HG03460 (cell line): ENCODE measurements around the gene SLC25A26.

Experiments used
- ATAC-seq: cut with Tn5 transposase; IDR thresholded peaks from one replicate; pipeline ENCODE4 v1.9.1; 2021; ENCODE audit not compliant: unreplicated experiment

SLC25A26 gene

DNA sequence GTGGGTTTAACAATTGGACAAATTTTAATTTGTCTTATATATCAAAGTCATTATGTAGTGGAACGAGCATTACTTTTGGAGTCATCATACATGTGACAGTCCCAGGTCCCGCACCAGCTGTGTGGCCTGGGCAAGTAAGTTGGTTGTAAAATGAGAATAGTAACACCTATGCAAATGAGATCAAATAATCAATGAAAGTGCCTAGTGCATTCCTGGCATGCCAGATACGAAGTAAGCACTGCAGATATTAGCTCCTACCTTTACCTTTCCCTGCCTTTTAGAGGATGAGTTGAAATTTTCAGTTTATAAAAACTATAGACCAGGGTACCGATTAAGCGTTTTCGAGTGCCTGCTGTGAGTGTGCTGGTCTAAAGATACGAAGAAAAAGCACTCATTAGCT lies 145.9 kb downstream of the SLC25A26 start:
- no peak for ATAC-seq

DNA sequence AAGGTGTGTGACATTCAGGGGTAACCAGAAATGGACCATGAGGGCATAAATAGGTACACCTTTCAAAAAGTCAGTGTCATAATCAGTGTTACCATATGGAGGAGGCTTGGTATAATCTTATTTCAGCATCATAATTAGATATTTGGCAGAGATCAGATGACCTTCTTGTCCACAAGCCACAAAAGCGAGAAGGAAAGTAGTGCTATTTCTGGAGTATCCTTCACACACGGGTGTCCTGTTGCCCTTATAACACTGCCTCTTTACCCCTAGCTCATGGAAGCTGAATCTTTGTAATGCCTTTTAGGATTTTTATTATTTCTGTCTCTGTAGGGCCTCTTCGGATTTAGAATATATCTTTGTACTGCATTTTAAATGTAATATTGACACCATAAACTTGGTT lies 147.2 kb downstream of the SLC25A26 start:
- no peak for ATAC-seq

DNA sequence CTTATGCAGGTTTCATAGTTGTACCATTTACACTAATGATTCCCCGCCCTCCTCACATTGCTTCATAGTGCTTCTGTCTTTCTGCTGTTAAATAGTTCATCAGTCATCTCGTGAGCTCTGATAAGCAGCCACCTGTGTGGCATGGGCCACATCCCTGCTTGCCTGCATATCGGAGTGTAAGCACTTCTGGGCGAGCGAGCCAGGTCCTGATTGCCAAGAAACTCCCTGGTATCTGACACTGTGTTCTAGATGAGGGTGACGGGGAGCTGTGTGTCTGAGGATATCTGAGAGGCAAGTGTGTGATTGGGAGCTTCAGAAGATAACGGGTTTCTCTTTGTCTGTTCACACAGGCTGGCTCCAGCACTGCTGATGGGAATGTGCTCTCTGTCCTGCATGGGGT lies 149.4 kb downstream of the SLC25A26 start:
- no peak for ATAC-seq

DNA sequence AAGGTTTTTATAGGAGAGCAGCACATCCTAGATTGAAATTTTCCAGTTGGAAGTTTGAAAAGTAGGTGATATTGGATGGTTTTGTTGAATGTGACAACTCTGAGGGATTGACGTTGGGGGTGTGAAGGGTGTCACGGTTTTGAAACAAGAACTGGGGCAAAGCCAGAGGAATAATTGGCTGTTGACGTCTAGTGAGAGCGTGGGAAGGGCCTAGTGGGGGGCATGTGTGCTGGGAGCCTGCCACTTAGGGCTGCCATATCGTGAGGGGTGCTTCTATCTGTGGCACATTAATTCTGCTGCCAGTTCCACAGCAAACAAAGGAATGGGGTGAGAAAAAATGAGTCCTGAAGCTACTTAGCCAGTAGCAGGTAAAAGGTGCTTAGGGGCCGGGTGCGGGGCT lies 150.6 kb downstream of the SLC25A26 start:
- no peak for ATAC-seq

DNA sequence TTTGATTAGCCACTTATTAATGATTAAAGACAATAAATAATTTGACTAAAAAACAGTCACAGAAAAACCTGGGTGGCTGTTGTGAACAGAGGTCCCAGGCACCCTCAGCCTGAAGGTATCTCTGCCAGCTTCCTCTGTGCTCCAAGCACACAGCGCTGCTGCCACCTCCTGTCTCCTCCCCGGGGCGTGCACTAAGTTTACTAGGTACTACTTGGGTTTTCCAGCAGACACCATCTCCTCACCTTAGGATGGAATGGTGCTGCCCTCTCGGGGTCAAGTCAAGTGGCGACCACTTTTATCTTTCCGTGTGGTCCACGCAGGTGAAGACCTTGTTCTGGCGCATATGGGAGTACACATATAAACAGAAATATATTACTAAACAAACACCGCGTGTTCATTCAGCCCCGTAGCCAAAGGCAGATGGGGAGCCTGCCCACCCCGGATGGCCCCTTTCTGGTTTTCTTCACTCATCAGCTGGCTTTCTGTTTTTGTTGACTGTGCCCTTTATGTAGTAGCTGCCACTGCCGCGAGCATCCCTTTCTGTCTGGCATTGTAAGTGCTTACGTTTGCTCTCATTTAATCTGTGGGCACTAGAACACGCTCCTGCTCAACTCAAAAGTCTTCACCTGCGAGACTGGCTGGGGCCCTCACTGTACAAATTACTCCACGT lies 152.0 kb downstream of the SLC25A26 start:
- no peak for ATAC-seq

DNA sequence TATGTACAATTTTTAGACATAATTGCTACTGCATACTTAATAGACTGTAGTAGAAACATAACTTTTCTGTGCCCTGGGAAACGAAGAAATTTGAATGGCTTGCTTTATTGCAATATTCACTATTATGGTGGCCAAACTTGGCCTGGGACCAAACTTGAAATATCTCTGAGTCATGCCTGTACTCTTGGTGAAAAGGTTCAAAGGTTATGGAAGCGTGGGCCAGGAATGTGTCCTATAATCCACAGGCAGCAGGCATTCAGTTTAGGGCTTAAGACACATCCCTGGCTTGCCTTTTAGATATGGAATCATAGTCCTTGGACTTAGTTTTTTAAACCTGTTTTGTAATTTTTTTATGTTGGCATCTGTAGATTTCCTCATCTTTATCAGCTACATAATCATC lies 155.8 kb downstream of the SLC25A26 start:
- no peak for ATAC-seq

DNA sequence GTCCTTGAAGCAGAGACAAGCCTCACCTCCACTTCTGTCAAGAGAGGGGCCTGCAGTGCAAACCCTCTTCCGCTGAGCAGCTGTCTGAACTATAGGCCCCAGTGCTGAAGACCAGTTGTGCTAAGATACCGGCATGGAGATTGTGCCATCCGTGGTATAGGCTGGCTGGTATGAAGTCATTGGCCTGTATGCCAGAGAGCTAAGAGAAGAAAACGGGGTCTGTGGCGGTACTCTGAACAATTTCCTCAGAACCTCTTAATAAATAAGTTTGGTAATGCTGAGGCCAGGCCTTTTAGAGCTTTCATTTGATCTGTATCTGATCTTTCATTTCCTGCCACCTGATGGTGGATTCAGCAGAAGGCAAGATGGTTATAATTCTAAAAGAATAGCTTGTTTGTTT lies 157.0 kb downstream of the SLC25A26 start:
- ATAC-seq = no peak

DNA sequence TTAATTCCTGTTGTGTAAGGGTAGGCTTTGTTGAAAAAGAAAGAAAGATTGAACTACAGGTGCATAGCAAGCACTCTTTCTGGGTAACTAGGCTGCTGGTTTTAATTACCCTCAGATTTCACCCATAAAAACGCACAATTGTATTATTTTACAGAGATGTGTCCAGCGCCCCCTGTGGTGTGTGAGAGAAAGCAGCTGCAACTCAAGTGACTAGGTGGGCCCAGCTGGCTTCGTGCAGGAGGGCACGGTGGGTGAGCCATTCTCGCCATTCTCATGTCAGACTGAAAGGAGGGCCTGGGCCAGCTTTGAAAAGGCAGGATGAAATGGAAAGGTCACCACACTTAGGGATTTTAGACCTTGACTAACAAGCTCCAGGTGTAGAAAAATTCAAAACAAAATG lies 157.5 kb downstream of the SLC25A26 start:
- no peak for ATAC-seq

DNA sequence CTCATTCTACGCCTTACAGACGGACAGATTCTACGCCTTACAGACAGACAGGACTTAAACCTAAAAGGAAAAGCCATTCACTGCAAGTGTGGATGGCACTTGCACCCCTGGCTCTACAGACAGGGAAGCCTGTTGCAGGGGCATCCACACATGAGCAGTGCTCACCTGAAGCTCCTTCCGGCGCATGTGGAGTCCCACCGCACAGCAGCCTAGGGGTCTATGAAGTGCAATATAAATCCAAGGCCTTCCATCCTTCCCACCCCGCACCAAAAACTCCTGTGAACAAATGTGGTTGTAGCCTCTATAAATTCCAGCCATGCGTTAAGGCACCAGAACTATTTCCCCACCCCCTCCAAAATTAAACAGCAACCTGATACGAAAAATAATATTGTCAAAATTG lies 158.8 kb downstream of the SLC25A26 start:
- ATAC-seq = no peak

DNA sequence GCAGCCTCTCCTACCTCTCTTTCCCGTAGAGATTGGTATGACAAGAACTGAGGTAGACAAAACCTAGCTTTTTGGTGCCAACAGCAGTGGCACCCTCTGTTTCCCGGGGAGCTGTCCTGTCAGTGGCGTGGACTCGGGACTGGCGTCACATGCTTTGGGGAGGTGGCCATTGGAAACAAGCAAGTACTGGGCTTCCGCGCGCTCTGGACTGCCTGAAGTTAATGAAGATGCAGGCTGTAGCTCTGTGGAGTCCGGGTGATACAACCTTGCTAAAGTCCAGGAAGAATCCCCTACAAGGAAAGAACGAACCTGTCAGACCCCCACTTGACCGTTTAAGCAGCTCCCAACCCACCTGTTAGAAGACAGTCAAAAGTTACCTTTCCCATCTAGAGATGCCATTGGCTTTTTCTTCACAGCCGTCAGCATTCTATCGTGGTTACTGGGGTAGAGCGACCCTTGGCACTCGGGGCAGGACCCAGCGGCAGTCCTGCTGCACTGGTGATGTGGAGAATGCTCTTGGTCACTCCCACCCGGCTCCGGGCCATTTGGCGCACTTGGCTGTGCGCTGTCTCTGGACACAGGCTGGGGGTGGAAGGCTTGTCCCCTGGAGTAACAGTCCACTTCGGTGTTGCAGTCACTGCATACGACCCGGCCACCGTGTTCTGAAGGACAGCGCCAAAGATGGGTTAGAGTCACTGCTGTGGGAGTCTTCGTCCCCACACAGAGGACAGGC lies 159.6 kb downstream of the SLC25A26 start:
- ATAC-seq = no peak

DNA sequence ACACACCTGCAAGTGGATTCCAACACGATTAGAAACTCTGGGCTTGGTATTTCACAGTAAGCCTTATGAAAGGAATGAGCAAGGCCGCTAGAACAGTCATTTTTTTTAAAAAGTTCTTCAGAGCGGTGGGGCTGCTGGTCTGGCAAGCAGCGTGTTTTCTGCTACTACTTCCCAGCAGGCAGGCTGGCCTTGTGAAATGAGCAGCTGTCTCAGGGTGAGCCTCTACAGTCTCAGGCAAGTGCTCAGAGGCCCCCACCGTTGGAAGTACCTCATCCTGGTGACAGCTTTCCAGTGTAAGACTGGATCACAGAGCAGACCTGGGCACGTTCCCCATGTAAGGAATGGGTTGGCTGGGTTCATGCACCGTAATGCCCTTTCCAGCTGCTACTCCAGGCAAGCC lies 160.8 kb downstream of the SLC25A26 start:
- no peak for ATAC-seq

DNA sequence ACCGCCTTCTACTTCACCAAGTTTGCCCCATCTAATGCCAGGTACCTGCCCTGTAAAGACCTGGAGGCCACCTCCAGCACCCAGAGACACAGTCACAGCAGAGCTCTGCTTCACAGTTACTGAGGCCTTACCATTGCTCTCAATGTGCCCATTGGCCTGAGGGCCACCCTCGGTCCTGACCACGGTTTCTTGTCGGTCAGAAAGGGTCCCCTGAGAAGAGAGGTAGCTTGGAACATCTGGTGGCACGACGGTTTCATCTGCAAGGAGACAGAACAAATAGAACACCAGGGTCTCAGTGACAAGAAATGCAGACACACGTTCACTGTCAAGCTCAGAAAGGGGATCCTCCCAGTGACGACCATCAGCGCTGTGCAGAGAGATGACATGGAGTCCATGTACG lies 161.3 kb downstream of the SLC25A26 start:
- no peak for ATAC-seq

DNA sequence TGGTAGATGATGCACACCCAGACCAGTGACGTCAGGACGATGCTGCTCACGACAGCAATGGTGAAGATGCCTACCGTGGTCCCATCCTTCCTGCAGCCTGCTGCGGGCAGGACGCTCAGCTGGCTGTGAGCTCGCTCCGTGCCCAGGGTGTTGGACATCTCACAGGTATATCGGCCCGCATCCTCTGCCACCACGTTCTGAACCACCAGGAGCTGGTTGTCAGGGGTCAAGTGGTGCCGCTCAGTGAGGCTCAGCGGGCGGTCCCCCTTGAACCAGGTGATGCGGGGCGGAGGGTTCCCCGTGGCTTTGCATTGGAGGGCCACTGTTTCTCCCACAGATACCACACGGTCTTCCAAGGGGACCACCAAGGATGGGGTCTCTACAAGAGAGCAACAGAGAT lies 162.2 kb downstream of the SLC25A26 start:
- no peak for ATAC-seq

DNA sequence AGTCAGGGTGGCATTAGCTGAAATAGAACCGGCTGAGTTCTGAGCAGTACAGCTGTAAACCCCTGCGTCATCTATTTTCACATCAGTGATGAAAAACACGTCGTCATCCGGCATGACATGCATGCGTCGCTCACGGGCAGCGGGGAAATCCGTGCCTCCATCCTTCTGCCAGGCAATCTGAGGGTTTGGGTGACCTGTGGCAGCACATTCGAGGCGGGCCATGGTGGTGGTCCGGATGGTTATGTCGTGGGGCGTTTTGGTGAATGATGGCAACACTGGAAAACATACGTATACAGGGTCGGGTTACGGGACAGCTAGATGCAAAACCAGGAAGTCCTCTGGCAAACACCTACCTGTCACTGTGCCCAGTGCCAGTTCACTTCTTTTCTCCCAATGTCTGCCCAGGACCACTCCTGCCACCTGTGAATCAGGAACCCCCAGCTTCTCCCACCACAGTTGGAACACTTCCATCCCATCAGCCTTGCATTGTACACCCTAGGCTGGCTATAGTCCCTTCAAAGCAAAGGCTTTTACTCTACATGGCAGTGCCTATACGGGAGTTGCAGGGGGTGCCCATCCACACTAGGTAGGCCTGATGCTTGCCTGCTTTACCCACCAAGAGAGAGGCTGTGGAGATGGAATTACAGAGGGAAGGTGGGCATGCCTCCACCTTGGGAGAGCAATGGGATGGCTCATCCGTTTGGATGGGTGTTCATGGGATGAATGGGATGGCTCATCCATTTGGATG lies 163.4 kb downstream of the SLC25A26 start:
- ATAC-seq = no peak

DNA sequence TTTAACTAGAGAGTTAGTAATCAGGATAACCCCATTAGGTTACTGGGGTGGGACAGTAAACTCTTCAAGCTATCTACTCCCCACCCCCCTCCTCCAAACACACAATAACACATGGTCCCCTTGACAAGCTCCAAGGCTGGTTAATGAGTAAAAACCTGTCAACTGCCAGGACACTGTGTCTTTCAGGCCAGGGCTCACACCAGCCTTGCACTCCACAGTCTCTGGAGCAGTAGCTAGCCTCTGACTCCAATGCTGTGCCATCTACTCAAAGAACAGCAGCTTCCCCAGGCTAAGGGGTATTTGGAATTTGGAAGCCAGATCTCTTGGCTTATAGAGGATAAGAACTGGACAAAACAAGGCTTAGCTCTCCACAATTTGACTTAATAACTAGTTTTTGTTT lies 164.3 kb downstream of the SLC25A26 start:
- no peak for ATAC-seq

DNA sequence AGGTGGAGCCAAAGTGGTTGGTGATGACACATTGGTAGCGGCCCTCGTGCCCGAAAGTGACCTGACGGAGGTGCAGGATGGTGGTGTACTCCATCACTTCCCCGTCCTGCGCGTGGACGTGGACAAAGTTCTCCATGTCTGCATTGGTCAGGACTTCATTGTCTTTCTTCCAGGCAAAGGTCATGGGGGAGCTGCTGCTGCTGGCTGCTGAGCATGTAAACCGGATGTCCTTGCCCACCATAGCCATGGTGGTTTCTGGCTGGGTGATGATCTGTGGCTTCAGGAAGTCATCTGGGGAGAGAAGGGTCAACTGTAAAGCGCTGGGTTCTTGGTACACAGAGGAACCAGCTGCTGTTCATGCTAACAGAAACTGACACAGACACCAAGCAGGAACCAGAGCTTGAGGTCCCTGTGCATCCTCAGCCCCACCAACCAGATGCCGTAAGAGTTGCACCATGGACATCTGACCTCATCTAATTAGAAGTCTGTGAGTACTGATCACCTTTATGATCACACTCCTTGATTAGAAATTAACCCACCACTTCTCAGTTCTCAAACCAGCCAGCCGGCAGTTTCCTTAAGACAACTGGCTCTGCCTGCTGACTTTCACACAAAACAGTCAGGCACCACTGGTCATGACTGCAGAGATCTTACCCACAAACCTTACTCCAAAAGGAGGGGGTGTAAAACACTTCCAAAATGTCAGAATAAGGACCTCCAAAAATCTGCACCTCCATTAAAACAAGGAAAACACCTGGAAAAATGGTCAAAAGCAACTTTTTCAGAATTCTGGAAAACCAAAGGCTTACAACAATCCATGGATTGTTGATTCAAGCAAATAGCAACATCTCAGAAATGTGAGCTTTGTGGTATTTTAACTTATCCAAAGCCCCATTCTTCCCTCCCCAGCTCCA lies 165.5 kb downstream of the SLC25A26 start:
- ATAC-seq = peak; percentile 83

DNA sequence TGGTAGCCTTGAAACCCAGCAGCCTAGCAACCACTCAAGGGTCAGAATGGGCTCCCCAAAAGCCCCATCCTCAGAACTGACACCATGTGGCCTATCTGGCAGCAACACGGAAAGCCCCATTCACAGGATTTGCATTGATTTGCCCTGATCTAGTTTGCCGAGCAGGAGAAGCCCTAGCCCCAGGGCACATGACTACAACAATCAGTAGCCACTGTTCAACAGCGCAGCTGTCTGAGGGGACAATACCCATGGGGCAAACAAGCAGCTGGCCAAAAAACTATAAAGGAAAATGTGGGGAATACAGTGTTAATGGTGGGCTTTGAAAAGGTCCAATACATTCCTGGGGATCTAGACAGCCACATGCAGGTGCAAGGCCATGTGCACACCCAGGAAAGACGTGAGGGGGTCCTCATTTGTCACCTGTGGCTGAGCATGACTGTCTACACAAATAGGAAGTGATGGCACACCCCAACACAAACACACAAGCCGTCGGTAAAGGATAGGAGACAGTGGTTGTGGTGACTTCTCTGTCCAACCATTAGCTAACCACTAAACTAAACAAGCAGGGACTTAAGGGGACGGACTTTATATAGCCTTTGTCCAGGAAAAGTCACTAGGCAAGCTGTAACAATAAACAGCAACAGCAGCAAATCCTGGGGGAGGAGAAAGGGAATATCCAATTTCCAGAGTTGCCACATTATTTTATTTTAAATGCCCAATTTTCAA lies 166.3 kb downstream of the SLC25A26 start:
- peak; percentile 44 for ATAC-seq

DNA sequence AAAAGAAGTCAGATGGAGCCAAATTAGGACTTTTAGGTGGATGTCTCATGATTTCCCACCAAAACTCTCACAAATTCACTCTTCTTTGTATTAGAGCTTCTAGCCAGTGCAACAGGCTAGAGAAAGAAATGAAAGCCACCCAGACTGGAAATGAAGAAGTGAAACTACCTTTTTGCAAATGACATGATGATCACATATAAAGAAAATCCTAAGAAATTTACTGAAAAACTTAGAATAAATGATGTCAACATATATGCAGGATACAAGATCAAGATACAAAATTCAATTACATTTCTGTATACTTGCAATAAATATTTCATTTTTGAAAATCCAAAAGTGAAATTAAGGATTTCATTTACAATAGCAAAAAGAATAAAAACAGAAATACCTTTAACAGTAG lies 169.2 kb downstream of the SLC25A26 start:
- no peak for ATAC-seq

DNA sequence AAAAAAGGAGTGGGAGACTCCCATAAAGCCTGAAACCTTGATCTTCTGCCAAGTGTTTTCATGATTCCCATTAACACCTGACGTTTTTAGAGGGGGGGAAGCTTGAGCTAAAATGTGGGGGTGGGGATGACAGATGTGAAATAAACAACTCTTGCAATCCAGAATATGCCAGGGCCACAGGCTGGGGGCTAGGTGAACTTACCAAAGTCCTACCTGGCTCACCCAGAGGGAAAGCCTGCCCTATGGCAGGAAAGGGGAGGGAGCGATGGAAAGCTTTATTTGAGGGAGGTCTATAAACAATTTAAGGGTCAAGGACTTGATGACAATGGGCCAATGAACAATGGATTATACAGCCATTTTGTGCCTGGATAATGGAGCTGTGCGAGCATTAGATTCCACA lies 171.7 kb downstream of the SLC25A26 start:
- ATAC-seq = no peak

DNA sequence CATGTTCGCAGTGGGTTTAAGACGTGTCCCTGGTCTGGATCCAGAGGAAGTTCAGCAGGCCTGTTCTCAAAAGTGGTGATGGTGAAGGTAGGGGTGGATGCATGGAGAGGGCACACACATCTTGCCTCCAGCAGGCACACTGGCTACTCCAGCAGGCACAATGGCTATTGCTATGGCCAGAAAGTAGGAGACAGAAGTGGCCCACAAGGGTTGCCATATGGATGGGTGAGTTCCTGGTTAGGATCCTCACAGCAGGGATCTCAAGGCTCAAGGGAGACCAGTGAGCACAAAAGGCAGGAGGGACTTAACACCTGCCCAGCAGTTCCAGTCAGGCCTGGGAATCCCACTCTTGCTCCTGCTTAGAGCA lies 172.1 kb downstream of the SLC25A26 start:
- ATAC-seq = no peak
